HG03108 (cell line): ENCODE measurements around the gene TEX38.
"Not testable (repeated sequence)": the region's sequence is repeated elsewhere in the genome, so short reads cannot be mapped to it uniquely, and the experiment has no call there.

Source experiments
- ATAC-seq: cut with Tn5 transposase; IDR thresholded peaks from one replicate; pipeline ENCODE4 v1.9.1; 2021; ENCODE audit warnings: moderate library complexity; ENCODE audit not compliant: unreplicated experiment

TEX38 gene

DNA sequence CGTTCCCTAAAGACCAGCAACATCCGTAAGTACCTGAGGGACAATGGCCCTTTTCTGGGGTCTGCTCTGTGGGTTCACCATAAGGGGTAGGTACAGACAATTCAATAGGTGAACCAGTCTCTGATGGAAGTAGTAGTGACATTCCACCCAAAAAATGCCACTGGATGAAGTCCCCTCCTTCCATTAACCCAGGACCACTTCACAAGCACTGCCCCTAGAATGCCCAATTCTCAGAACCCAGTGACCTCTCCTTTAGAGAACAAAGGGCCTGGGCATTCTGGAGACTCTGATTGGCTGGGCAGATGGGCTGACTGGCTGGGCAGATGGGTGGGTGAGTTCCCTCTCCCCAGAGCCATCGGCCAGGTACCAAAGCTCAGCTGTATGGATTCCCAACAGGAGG, at the start of gene TEX38:
Gene TEX38 (plus strand): TSS at position 301 of the 400 bp plus-strand sequence. CDS start 81 bp downstream, at position 382.
- no peak for ATAC-seq

DNA sequence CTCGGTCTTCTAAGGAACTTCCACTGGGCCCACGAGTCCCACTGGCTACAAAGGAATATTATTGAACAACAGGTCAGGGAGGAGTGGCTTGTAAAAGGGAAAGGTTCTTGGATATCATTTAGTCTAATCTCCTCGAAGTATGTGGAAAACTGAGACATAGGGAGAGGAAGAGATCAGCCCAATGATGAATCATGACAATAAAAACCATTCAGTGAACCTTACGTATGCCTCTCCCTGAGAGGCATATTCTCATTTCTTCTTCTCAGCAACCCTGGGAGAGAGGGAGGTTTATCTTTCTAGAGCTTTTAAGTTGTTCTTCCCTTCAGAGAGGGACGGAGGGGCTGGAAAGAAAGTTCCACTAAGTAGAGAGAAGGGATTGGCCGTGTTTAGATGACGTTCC, 49.7 kb upstream of the TEX38 start:
- ATAC-seq = no peak

DNA sequence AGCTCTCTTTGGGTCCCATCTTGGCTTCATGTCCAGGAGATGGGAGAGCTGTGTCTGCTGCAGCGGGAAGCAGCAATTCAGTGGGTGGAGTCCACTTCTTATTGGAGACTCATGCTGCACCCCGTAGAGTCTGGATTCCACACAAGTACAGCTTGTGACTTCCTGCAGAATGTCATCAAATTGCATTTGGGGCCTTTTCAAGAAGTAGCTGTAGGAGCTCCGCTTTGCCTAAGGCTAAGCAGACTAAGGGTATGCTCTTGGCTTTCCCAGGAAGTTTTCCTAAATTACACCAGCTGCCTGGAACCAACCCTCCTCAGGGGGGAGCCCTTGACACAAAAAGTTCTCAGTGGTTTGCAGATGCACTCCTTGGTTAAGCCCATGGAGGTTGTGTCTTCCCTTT, 49.3 kb upstream of the TEX38 start:
- no peak for ATAC-seq

GRCh38 chr1:46623743-46624644, 47.7 kb upstream of the TEX38 start:
- ATAC-seq = no peak

DNA sequence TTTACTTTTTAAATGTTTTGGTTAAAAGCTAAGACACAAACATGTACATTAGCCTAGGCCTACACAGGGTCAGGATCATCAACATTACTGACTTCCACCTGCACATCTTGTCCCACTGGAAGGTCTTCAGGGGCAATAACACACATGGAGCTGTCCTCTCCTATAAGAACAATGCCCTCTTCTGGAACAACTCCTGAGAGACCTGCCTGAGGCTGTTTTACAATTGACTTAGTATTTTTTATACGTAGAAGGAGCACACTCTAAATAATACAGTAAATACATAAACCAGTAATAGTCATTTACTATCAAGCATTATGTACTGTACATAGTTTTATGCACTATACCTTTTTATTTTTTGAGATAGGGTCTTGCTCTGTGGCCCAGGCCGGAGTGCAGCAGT, 40.9 kb upstream of the TEX38 start:
- ATAC-seq = no peak

DNA sequence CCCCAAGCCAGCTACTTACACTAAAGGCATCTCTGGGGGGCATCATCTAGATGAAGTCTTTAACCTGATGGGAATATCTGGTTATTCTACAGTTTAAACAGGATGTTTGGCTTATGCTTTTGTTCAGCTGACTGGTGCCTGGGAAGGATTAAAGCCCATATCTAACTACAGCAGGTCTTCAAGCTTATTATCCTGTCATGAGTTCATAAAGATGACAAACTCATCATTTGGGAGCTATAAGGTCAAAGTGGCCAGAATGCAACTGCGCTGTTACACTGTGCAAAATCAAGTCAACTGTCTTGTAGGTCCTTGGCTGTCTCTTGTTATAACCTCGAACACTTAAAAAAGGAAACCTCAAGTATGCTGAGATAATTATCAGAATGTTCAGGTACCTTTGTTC, 36.4 kb upstream of the TEX38 start:
- ATAC-seq = no peak

GRCh38 chr1:46637444-46638083, 34.1 kb upstream of the TEX38 start:
- no peak for ATAC-seq

DNA sequence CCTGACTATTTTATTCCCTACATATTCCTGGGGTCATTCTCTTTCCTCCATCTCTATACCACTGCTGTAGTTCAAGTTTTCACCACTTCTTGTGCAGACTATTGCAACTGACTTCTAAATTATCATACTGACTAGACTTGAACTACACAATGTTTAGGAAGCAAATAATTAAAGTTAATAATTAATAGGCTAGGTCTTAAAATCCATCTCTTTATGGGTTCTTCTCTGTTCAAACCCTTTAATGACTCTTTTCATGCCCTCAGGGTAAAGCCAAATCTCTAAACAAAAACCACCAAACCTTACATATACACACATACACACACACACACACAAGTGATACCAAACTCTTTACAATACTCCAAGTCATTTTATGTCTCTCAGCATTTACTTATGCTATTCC, 32.7 kb upstream of the TEX38 start:
- ATAC-seq = no peak

DNA sequence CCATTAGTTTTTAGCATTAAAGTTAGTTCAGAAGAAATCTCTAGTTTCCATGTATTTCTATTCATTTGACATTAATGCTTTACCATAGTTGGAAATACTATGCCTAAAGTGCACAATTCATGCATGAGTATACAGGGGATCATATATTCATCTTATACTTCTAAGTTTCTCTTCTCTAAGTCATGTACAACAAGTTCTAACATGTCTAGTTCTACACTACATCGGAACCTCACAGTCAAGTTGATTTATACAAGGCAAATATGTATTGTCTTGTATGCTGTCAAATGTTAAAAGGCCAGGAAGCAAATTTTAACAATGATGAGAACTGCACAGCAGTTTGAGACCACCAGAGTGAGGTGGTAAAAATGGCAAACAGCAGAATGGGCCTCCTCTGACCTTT, 32.1 kb upstream of the TEX38 start:
- no peak for ATAC-seq

GRCh38 chr1:46642115-46642680, 29.5 kb upstream of the TEX38 start:
- ATAC-seq = no peak

DNA sequence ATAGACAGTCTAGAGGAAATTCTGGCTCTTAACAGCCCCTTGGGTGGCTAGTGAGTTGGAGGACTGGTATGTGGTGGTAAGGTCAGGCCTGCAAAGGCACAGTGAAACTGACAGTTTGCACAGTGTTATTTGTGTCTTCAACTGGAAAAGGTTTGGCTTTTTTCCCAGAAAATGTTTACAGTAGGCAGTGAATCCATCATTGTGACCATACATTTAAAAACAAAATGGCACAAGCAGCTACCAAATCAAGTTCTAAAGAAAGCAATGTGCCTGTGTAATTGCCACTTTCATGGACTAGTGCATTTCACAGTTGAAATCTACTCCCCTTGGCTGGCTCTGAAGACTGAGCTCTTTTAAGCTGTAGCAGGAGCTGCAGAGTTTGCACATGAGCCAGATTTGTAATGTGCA, 28.3 kb upstream of the TEX38 start:
- ATAC-seq = no peak

DNA sequence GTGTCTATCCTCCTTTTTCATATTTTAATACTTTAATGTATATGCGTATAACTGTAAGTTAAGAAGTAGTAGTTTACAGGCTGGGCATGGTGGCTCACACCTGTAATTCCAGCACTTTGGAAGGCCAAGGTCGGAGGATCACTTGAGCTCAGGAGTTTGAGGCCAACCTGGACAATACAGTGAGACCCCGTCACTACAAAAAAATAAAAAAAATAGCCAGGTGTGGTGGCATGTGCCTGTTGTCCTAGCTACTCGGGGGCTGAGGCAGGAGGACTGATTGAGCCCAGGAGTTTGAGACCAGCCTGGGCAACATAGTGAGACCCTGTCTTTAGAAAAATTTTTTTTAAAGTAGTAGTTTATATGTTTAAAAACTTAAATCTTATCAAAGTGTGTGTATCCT, 25.8 kb upstream of the TEX38 start:
- ATAC-seq = no peak

DNA sequence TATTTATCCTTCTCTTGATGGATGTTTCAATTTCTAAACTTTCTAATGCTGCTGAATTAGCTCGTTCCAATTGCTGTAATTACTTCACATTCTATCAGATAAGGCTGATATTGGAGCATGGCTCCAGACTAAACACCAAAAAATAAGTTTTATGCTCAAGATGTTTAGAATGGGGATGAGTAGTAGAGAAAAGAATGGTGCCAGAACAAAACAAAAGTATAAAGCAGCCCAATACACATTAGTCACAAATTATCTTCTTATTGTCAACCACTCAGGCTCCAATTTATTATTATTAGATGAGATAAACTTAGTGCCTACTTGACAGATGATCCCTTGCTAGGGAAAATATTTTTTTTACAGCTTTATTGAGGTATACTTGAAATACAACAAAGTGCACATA, 25.3 kb upstream of the TEX38 start:
- no peak for ATAC-seq

- no peak for ATAC-seq
Measured at GRCh38 chr1:46646844-46647243, 24.8 kb upstream of the TEX38 start.

DNA sequence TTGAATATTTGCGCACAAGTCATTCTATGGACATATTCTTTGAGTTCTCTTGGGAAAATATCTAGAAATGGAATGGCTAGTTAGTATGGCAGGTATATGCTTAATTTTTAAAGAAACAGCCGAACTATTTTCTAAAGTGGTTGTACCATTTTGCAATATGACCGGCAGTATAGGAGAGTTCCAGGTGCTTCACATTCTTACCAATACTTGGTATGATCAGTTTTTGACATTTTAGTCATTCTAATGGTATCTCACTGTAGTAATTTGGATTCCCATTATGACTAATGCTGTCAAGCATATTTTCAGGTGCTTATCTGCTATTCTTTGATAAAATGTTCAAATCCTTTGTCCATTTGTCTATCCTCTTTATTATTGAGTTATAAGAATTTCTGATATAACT, 24.0 kb upstream of the TEX38 start:
- ATAC-seq = no peak

DNA sequence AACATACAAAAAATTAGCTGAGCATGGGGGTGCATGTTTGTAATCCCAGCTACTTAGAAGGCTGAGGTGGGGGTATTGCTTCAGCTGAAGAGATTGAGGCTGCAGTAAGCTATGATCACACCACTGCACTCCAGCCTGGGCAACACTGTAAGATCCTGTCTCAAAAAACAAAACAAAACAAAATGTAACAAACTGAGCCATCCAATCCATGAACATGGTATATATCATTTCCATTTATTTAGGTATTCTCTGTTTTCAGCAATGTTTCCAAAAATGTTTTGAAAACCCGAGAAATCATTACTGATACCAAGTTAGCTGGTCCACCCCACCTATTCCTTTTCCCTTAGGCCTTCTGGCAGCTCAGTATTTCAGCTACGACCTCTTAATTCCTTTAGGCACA, 21.9 kb upstream of the TEX38 start:
- ATAC-seq = no peak

GRCh38 chr1:46650491-46650890, 21.2 kb upstream of the TEX38 start:
- no peak for ATAC-seq

DNA sequence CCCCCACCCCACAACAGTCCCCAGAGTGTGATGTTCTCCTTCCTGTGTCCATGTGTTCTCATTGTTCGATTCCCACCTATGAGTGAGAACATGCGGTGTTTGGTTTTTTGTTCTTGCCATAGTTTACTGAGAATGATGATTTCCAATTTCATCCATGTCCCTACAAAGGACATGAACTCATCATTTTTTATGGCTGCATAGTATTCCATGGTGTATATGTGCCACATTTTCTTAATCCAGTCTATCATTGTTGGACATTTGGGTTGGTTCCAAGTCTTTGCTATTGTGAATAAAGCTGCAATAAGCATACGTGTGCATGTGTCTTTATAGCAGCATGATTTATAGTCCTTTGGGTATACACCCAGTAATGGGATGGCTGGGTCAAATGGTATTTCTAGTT, 20.5 kb upstream of the TEX38 start:
- not testable (repeated sequence) for ATAC-seq

GRCh38 chr1:46652321-46653100, 19.1 kb upstream of the TEX38 start:
- no peak for ATAC-seq

- ATAC-seq = no peak
Measured at GRCh38 chr1:46653405-46653958, 18.2 kb upstream of the TEX38 start.

- no peak for ATAC-seq
Measured at GRCh38 chr1:46654012-46654411, 17.6 kb upstream of the TEX38 start.
